PFSK-1 (cell line): ENCODE data around the gene LILRA6.

Source experiments
- FOXP2 ChIP-seq: optimal IDR thresholded peaks from 2 replicates; pipeline ENCODE3; 2011; ENCODE audit warnings: borderline replicate concordance, control low read depth, inconsistent platforms; ENCODE audit not compliant: insufficient read depth; ENCODE audit errors: extremely low read length, extremely low read depth
- POLR2AphosphoS5 ChIP-seq: IDR thresholded peaks from 2 replicates; pipeline ENCODE4 v1.6.1; 2012; ENCODE audit warnings: low read depth, mild to moderate bottlenecking, control low read depth, low read length, moderate library complexity
- REST ChIP-seq, 2 experiments: IDR thresholded peaks; 2 replicates each; pipeline versions ENCODE4 v1.6.1 to v1.8.0; 2011 to 2012; ENCODE audit warnings: low read depth in 2 of 2, low read length in 2 of 2, control low read depth in 1 of 2, inconsistent platforms in 1 of 2, mild to moderate bottlenecking in 1 of 2, moderate library complexity in 1 of 2; ENCODE audit not compliant: insufficient read depth in 1 of 2
- SIN3A ChIP-seq: IDR thresholded peaks from 2 replicates; pipeline ENCODE4 v1.6.1; 2012; ENCODE audit warnings: mild to moderate bottlenecking, low read length, moderate library complexity, borderline replicate concordance; ENCODE audit not compliant: insufficient read depth
- TAF1 ChIP-seq: IDR thresholded peaks from 2 replicates; pipeline ENCODE4 v1.6.1; 2012; ENCODE audit warnings: low read length, control low read depth, borderline replicate concordance; ENCODE audit not compliant: insufficient read depth

LILRA6 gene

DNA sequence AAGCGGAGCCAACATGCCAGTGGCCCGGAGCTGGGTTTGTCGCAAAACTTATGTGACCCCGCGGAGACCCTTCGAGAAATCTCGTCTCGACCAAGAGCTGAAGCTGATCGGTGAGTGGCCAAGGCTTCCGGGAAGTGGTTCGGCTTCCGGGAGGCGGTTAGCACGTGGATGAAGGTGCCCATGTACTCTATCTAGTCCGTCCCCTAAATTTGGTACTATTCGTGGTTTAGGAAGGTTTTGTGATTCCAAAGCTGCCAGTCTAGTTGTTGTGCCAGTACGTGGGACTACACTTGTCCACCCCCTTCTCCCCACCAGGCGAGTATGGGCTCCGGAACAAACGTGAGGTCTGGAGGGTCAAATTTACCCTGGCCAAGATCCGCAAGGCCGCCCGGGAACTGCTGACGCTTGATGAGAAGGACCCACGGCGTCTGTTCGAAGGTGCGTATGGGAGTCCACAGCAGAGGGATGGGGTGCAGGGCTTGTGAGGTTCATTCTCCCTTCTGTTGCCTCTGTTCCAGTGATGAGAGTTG is 41.4 kb downstream of the LILRA6 start:
- TF ChIP-seq FOXP2, result no peak
- TF ChIP-seq REST (IDR thresholded peaks at IDR 0.05; ENCODE audit: insufficient read depth in 1 of 2, low read depth in 2 of 2, low read length in 2 of 2), result no peak
- no peak for TF ChIP-seq SIN3A
- no peak; the same call in 1 of the 2 replicates for TF ChIP-seq POLR2AphosphoS5
- TF ChIP-seq TAF1, result no peak

- no peak for TF ChIP-seq POLR2AphosphoS5
- no peak for TF ChIP-seq FOXP2
- TF ChIP-seq SIN3A, result no peak
- TF ChIP-seq TAF1, result no peak
- no peak for TF ChIP-seq REST (IDR thresholded peaks at IDR 0.05; ENCODE audit: insufficient read depth in 1 of 2, low read depth in 2 of 2, low read length in 2 of 2)
Observed at GRCh38 chr19:54199401-54199800, 43.2 kb downstream of the LILRA6 start.

GRCh38 chr19:54197121-54197520 is 45.5 kb downstream of the LILRA6 start:
- TF ChIP-seq REST (IDR thresholded peaks at IDR 0.05; ENCODE audit: insufficient read depth in 1 of 2, low read depth in 2 of 2, low read length in 2 of 2), result no peak
- TF ChIP-seq SIN3A, result no peak
- TF ChIP-seq POLR2AphosphoS5, result no peak
- no peak for TF ChIP-seq FOXP2
- no peak for TF ChIP-seq TAF1

DNA sequence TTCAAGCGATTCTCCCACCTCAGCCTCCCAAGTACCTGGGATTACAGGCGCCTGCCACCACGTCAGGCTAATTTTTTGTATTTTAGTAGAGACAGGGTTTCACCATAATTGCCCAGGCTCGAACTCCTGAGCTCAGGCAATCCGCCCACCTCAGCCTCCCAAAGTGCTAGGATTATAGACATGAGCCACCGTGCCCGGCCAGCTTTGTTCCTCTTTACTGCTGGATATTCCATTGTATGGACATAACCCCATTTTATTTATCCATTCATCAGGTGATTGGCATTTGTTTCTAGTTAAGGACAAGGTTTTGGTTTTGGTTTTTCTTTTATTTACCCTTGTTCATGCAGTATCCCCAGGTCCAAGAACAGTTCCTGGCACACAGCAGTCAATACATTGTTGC is 46.1 kb downstream of the LILRA6 start:
- TF ChIP-seq TAF1 (no peak), REST (IDR thresholded peaks at IDR 0.05; ENCODE audit: insufficient read depth in 1 of 2, low read depth in 2 of 2, low read length in 2 of 2) (no peak), SIN3A (no peak), POLR2AphosphoS5 (no peak), FOXP2 (no peak)

DNA sequence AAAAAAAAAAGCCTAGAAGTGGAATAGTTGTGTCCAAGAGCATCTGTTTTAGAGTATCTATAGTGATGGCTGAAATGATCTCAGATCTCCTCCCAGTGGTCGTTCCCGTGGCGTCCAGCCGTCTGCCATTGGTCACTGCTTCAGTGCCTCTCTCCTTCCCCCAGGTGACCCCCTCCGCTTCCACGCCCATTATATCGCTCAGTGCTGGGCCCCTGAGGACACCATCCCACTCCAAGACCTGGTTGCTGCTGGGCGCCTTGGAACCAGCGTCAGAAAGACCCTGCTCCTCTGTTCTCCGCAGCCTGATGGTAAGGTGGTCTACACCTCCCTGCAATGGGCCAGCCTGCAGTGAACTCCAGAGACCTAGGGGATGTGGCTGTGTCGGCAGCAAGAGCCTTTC is 49.6 kb downstream of the LILRA6 start:
- TF ChIP-seq TAF1 (no peak), SIN3A (no peak), FOXP2 (no peak), POLR2AphosphoS5 (no peak), REST (IDR thresholded peaks at IDR 0.05; ENCODE audit: insufficient read depth in 1 of 2, low read depth in 2 of 2, low read length in 2 of 2) (no peak)
